Activated CD8-positive, alpha-beta memory T cell treated with anti-CD3 and anti-CD28 coated beads for 1 hour (primary cell): ENCODE measurements around the gene ADARB1.
"Not testable (repeated sequence)": the region's sequence is repeated elsewhere in the genome, so short reads cannot be mapped to it uniquely, and the experiment has no call there.

Experiments
- DNase-seq, 2 donors: peaks; one replicate each; pipeline ENCODE4 v3.0.0-alpha.2; 2020; ENCODE audit warnings: low read depth in 1 of 2; ENCODE audit errors: extremely low read depth in 1 of 2

ADARB1 gene

GRCh38 chr21:45132841-45133573 is 58.6 kb downstream of the ADARB1 start:
- DNase-seq = no peak

DNA sequence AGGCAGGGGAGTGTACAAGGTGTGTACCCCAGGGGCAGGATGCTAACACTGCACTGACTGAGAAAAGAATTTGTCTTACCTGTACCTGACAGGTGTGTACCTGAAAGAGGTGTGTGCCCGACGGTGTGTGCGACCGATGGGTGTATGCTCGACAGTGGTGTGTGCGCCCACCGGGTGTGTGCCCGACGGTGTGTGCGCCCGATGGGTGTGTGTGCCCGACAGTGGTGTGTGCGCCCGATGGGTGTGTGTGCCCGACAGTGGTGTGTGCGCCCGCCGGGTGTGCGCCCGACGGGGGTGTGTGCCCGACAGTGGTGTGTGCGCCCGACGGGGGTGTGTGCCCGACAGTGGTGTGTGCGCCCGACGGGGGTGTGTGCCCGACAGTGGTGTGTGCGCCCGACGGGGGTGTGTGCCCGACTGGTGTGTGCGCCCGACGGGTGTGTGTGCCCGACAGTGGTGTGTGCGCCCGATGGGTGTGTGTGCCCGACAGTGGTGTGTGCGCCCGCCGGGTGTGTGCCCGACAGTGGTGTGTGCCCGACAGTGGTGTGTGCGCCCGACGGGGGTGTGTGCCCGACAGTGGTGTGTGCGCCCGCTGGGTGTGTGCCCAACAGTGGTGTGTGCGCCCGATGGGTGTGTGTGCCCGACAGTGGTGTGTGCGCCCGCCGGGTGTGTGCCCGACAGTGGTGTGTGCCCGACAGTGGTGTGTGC is 59.3 kb downstream of the ADARB1 start:
- DNase-seq = not testable (repeated sequence)

DNA sequence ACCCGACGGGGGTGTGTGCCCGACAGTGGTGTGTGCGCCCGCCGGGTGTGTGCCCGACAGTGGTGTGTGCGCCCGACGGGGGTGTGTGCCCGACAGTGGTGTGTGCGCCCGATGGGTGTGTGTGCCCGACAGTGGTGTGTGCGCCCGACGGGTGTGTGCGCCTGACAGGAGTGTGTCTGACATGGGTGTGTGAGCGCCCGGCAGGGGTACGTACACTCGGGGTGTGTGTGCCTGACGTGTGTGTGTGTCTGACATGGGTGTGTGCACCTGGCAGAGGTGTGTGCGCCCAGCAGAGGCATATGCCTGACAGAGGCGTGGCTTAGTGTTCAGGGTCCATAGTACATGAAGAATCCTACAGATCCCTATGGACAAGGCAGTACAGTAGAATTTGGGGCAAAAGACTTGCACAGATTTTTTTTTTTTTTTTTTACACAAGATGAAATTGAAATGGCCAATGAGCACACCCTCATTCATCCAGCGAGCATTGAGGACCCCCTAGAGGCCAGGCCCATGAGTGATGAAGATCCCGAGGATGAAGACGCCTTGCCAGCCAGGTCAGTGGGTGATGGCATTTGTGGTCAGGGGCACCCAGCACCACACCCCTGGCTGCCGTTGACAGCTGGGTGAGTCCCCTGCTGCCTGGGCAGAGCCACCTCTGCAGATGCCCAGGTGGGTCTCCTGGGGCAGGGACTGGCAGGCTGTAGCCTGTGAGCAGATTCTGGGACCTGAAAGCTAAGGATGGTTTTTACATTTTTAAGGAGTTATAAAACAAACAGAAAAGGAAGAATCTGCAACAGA is 60.1 kb downstream of the ADARB1 start:
- DNase-seq = no peak

DNA sequence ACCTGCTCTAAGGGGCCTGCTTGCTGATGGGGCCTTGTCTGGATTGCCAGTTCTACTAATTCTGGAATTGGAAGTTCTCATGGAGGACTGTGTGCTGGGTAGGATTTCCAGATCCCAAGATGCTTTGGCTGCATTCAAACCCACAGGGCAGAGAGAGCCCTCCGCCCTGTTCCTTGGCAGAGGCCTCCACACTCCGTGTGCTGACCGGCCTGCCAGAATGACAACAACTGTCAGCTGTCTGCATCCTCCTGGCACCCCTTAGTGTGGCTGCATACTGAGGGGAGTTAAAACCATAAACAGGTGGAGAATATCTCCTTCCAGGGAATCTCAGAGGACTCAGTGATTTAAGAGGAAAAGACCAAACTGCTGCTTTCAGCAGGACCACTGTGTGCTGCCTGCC is 60.7 kb downstream of the ADARB1 start:
- DNase-seq = no peak

DNA sequence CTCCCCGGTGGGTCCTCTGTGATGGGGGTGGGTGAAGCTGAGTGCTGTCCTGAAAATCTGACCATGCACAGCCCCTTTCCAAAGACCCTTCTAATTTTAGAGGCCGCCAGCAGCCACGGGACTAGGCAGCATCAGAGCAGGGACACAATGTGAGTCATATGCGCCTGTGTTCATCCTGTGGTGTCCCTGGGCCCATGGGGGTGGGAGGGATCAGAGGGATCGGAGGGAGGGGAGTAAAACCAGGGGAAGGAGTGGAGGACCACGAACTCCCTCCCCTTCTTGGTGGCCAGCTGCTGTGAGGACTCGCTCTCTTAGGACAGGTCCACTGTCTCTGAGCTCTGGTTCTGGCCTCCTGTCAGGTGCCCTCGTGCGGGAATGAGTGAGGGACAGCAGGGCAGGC is 61.5 kb downstream of the ADARB1 start:
- DNase-seq = no peak

DNA sequence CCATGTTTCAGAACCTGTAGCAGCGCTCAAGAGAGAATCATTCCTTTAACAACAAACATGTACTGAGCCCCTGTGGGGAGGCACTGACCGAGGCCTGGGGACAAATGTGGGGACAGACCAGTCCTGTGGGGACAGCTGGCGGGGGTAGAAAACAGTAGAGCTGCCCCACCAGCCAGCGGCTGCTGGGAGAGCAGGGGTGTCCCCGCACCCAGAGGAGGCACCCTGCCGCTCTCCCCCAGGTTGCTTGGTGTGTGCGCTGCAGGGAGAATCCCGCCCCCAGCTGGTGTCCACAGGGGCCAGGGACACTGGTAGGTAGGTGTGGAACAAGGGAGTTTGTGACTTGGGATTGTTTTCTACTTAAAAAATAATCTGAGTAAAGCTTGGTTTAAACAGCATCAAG is 62.1 kb downstream of the ADARB1 start:
- DNase-seq = no peak

GRCh38 chr21:45136927-45137611 is 62.7 kb downstream of the ADARB1 start:
- DNase-seq = peak in 1 of 2 donors; percentile 39

- no peak for DNase-seq
Observed at GRCh38 chr21:45137612-45137937, 63.2 kb downstream of the ADARB1 start.

- DNase-seq = peak; percentile 37 to 60
Observed at GRCh38 chr21:45138199-45139002, 64.0 kb downstream of the ADARB1 start.

DNA sequence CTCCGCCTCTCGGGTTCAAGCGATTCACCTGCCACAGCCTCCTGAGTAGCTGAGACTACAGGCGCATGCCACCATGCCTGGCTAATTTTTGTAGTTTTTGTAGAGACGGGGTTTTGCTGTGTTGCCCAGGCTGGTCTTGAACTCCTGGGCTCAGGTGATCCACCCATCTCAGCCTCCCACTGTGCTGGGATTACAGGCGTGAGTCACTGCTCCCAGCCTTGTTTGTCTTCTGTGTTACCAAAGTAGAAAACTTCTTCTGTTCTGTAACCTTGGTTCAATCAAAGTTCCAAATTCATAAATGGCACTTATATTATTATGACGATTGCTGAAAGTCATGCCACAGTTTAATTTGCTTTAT is 64.6 kb downstream of the ADARB1 start:
- not testable (repeated sequence) for DNase-seq

DNA sequence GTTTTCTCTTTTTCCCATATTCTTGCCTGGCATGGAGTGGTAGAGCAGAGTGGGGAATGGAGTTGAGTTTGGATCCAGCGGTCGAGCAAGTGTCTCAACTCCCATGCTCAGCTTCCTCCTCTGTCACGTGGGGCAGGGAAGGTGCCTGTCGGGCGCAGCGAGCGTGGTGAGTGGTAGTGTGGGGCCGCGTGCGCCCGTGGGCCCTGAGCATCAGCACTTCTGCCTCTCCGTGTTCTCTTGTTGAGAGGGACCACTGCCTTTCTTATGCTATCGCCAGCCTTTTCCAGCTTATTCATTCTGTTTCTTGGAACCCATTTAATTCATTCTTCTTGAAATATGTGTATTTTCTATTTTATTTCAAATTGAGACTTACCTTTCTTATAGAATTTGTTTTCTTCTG is 65.1 kb downstream of the ADARB1 start:
- DNase-seq = no peak

- peak in 1 of 2 donors; percentile 36 for DNase-seq
Observed at GRCh38 chr21:45140346-45140940, 66.1 kb downstream of the ADARB1 start.

- DNase-seq = not testable (repeated sequence)
Observed at GRCh38 chr21:45140944-45141343, 66.6 kb downstream of the ADARB1 start.

GRCh38 chr21:45141507-45141906 is 67.1 kb downstream of the ADARB1 start:
- DNase-seq = no peak

- no peak for DNase-seq
Observed at GRCh38 chr21:45142469-45143308, 68.3 kb downstream of the ADARB1 start.

GRCh38 chr21:45143855-45144254 is 69.5 kb downstream of the ADARB1 start:
- no peak for DNase-seq

DNA sequence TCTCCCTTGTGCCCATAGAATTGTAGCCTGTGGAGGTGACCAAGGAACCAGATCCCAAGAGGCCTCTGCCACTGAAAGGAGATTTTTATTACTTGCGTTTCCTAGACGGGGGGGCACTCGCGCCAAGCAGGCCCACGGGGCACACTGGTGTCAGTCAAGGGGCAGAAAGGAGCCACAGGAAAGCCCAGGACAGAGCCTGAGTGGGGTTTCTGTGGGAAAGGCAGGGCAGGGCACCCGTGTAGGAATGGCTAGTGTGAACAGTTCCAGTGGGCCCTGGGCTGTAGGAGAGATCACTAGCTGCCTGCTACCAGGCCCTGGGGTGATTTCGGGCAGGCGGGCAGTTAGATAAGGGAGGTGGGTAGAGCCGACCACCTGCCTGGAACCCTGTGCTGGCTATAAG is 70.8 kb downstream of the ADARB1 start:
- DNase-seq = no peak

DNA sequence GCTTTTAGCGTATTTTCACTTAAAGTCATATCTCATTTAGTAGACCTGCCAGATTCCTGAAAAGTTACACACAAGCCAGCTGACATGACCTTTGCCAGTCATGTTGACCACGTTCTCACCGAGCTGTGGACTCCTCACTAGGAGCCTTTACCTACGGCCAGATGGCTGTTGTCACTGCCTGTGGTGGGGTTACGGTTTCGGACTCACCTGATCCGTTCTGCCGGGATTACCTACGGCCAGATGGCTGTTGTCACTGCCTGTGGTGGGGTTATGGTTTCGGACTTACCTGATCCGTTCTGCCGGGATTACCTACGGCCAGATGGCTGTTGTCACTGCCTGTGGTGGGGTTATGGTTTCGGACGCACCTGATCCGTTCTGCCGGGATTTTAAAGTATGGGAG is 71.5 kb downstream of the ADARB1 start:
- not testable (repeated sequence) for DNase-seq

GRCh38 chr21:45146306-45146705 is 71.9 kb downstream of the ADARB1 start:
- DNase-seq = no peak
